Coronary artery (tissue), 2 donors: ENCODE results near the gene SCAMP4.

ENCODE experiments used
- DNase-seq: peaks from one replicate; pipeline ENCODE4 v3.0.0-alpha.2; 2017; ENCODE audit warnings: low spot score
- H3K27ac ChIP-seq, 2 donors: fragments of 200-600 bp; sonication (generic); one replicate each; pipeline ENCODE4 v1.5.1; 2016 to 2019
- H3K4me3 ChIP-seq: fragments of 200-600 bp; sonication (generic); 2 replicates; pipeline ENCODE4 v1.5.1; 2016; ENCODE audit warnings: mild to moderate bottlenecking, moderate library complexity
- TF ChIP-seq, protein P1 (sequence below): fragments of 200-600 bp; sonication (generic); IDR thresholded peaks from one replicate; pipeline ENCODE4 v1.5.1; 2019; ENCODE audit warnings: antibody characterized with exemption

SCAMP4 gene

DNA sequence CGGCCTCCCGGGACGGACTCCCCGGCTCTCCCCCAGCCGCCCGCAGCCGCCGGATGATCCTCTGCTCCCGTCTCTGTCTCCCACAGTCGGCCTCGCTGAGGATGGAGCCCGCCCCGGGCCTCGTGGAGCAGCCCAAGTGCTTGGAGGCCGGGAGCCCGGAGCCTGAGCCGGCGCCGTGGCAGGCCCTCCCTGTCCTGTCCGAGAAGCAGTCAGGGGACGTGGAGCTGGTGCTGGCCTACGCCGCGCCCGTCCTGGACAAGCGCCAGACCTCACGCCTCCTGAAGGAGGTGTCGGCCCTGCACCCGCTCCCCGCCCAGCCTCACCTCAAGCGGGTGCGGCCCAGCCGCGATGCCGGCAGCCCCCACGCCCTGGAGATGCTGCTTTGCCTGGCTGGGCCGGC is 6.8 kb downstream of the SCAMP4 start:
- no peak for DNase-seq
- no peak overlapping the region for H3K4me3 ChIP-seq
- no peak overlapping the region for H3K27ac ChIP-seq
- TF ChIP-seq, protein P1, sequence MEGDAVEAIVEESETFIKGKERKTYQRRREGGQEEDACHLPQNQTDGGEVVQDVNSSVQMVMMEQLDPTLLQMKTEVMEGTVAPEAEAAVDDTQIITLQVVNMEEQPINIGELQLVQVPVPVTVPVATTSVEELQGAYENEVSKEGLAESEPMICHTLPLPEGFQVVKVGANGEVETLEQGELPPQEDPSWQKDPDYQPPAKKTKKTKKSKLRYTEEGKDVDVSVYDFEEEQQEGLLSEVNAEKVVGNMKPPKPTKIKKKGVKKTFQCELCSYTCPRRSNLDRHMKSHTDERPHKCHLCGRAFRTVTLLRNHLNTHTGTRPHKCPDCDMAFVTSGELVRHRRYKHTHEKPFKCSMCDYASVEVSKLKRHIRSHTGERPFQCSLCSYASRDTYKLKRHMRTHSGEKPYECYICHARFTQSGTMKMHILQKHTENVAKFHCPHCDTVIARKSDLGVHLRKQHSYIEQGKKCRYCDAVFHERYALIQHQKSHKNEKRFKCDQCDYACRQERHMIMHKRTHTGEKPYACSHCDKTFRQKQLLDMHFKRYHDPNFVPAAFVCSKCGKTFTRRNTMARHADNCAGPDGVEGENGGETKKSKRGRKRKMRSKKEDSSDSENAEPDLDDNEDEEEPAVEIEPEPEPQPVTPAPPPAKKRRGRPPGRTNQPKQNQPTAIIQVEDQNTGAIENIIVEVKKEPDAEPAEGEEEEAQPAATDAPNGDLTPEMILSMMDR = no peak

DNA sequence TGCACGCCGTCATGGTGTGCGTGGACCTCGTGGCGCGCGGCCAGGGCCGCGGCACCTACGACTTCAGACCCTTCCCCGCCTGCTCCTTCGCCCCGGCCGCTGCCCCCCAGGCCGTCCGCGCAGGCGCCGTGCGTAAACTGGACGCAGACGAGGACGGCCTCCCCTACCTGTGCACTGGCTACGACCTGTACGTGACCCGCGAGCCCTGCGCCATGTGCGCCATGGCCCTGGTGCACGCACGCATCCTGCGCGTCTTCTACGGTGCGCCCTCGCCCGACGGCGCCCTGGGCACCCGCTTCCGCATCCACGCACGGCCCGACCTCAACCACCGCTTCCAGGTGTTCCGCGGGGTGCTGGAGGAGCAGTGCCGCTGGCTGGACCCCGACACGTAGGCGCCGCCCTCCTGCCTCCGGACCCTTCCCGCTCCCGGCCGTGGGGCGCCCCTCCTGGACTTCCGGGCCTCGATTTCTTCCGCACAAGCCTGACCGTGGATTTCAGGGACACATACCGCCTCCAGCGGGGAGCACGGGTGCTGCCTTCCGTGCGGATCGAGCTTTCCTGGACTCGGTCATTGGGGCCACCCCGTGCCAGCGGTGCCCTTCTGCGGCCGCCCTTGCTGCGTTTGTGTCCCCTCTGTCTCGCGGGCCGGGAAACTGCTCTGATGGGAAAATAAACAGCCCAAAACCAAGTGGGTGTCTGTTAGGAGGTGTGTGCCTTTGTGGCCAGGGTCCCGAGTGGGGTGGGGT is 7.7 kb downstream of the SCAMP4 start:
- no peak overlapping the region for H3K4me3 ChIP-seq
- DNase-seq = no peak
- TF ChIP-seq, protein P1 = no peak
- no peak overlapping the region for H3K27ac ChIP-seq

DNA sequence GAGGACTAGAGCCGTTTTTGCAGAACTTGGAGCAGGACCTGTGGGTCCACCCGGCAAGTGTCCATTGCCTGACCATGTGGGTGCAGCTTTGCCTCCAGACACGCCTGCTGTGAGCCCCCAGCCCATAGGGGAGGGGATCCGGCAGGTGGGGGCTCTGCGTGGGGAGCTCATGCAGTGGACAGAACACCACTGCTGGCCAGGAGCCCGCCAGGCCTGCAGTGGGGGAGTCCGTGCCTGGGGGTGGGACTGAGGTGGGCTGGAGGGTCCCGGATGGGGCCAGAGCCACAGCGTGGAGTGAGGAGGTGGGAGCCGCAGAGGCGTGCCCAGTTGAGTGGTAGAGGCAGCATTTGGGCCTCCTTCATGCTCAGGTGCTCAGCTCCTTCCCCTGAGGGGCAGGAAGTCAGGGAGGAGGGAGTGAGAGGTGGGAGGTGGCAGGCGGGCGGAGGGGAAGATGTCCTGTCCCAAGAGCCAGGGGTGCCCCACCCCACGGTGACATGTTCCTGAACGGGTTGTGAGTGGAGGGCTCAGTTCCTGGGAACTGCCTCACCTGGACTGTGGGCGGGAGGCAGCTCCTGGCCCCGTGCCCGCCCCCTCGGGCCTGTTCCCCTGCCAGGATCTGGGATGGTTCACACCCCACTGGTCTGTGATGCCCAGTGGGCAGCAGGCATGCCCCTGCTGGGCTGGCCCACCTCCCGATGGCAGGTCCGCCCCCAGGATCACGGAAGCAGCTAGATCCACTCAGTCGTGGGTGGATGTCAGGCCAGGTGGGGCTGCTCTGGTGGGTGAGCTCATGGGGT is 8.8 kb downstream of the SCAMP4 start:
- Histone ChIP-seq H3K4me3 (no peak overlapping the region), H3K27ac (no peak overlapping the region)
- TF ChIP-seq, protein P1 = no peak
- DNase-seq = no peak

DNA sequence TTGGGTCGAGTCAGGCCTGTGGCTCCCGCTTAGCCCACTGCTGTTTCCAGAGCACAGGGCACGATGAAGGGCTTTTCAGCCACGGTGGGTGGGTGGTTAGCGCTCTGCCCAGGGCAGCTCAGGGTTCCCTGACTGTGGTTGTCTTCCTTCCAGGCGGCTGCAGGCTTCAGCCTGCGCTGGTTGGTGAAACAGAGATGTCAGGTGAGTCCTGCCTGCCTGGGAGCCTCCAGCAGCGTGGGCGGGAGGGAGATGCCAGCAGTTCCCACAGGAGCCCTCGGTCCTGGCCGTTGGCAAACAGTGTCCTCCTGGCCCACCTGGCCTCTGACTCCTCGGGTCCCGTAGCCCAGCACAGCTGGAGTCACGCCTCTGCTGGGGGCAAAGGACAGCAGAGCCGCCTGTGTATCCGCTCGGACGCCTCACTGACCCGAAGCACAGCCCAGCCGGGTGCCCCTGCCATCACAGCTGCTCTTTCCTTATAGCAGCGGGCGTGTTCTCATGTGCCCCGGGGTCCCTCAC is 9.7 kb downstream of the SCAMP4 start:
- TF ChIP-seq, protein P1 = no peak
- H3K4me3 ChIP-seq = no peak overlapping the region
- no peak overlapping the region for H3K27ac ChIP-seq
- no peak for DNase-seq

DNA sequence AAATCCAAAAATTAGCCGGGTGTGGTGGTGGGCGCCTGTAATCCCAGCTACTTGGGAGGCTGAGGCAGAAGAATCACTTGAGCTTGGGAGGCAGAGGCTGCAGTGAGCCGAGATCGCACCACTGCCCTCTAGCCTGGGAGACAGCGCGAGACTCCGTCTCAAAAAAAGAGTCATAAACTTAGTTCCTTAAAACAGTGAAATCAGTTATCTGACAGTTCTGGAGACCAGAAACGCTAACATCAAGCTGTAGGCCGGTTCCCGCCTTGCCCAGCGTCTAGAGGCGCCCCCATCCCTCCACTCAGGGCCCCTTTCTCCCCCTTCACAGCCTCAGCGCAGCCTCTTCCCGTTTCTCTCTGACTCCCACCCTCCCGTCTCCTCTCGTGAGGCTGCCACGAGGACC is 11.9 kb downstream of the SCAMP4 start:
- H3K27ac ChIP-seq = no peak overlapping the region
- no peak for DNase-seq
- H3K4me3 ChIP-seq = no peak overlapping the region
- TF ChIP-seq, protein P1 = no peak

DNA sequence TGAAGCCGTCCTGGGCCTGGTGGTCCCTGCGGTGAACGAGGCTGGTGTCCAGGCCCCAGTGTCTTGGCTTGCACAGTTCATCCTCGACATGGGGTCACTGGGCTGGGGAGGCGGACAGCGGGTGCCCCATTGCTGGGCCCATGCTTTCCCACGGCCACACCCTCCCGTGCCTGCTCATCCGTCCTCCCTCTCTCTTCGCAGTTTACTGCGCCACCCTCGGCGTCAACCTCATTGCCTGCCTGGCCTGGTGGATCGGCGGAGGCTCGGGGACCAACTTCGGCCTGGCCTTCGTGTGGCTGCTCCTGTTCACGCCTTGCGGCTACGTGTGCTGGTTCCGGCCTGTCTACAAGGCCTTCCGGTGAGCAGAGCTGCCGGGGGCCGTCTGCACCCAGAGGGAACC is 12.7 kb downstream of the SCAMP4 start:
- Histone ChIP-seq H3K4me3 (no peak overlapping the region), H3K27ac (no peak overlapping the region)
- no peak for DNase-seq
- TF ChIP-seq, protein P1 = no peak

DNA sequence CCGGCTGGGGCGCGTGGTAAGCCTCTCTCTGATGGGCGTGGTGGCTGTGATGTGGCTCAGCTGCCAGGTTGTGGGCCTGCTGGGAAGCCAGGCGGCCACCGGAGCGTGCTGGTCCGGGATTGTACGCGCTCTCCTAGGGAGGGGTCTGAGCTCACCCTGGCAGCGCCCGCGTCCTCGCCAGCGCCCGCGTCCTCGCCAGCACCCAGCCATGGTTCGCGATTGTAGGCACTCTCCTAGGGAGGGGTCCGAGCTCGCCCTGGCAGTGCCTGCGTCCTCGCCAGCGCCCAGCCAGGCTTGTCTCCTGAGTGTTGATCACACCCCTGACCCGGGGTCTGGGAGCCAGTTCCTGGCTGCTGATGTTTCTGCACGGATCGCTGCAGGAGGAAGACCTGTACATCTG is 13.8 kb downstream of the SCAMP4 start:
- H3K4me3 ChIP-seq = no peak overlapping the region

More for the DNA sequence above, 13.8 kb downstream of the SCAMP4 start:
- TF ChIP-seq, protein P1 = no peak
- H3K27ac ChIP-seq = no peak overlapping the region
- no peak for DNase-seq
